ENCODE measurements around the gene IKZF2. TPM values are rescaled to one million over a fixed set of nuclear protein-coding genes. Genes with fewer than 3 reads are reported as not detected.

The IKZF2 gene
- total and polyA plus RNA-seq, 2 donors (not counting 3 experiments of a cell fraction or from before 2014, with no cell fraction given): 0.08 to 0.46 TPM

GRCh38 chr2:213101109-213101508, 50.3 kb downstream of the IKZF2 start:
- intact Hi-C loops (cut with micrococcal nuclease): no loop called here
- POLR2A ChIA-PET: no interaction called here

GRCh38 chr2:213098612-213099011, 52.8 kb downstream of the IKZF2 start:
- ChIA-PET POLR2A (no interaction called here), CTCF (interaction anchor here (0.9 to 1.2 kb wide), 2 partner anchors 14 to 96 kb away, joined by 3 to 4 read pairs; no protein-coding TSS in a partner anchor)
- Histone ChIP-seq H3K9me1 (replicated peaks; ENCODE audit: control insufficient read depth, extremely low read depth, insufficient read depth, low read length) (no peaks in the 10 kb centered on the region), H3K36me3 (ENCODE audit: control insufficient read depth in 2 of 2, extremely low read depth in 1 of 2, insufficient read depth in 2 of 2, low read length in 2 of 2) (no peaks in the 10 kb centered on the region), H3K79me2 (ENCODE audit: control insufficient read depth, insufficient read depth, low read length) (no peaks in the 10 kb centered on the region), H3K4me1 (ENCODE audit: control insufficient read depth, extremely low read depth, insufficient read depth, low read length) (no peaks in the 10 kb centered on the region), H2AFZ (ENCODE audit: low read depth, low read length) (no peak overlapping the region), H3K4me3 (replicated peaks in 1 of 3; ENCODE audit: insufficient read depth in 1 of 3, low read depth in 1 of 3, low read length in 3 of 3) (no peak overlapping the region), H3K9me3 (replicated peaks; ENCODE audit: control insufficient read depth, insufficient read depth, low read length) (no peaks in the 10 kb centered on the region), H3K4me2 (ENCODE audit: insufficient read depth, low read length) (no peak overlapping the region), H3K9ac (replicated peaks; ENCODE audit: extremely low read depth, insufficient read depth, low read length) (no peak overlapping the region), H3K27me3 (ENCODE audit: control insufficient read depth in 2 of 2, insufficient read depth in 2 of 2, low read length in 2 of 2) (no peaks in the 10 kb centered on the region), H3K27ac (ENCODE audit: insufficient read depth, low read depth, low read length) (no peak overlapping the region), H4K20me1 (replicated peaks; ENCODE audit: control insufficient read depth, extremely low read depth, insufficient read depth, low read length) (no peaks in the 10 kb centered on the region)
- TF ChIP-seq POLR2AphosphoS5 (IDR thresholded peaks at IDR 0.05; ENCODE audit: insufficient read depth, low read depth, low read length) (no peak), FOS (IDR thresholded peaks at IDR 0.05; ENCODE audit: borderline replicate concordance, insufficient read depth, low read length) (no peak), EZH2 (IDR thresholded peaks at IDR 0.05; ENCODE audit: borderline replicate concordance, low read depth, low read length, severe bottlenecking) (no peak), POLR2A (IDR thresholded peaks at IDR 0.05; ENCODE audit: low read depth, low read length) (no peak), MAX (IDR thresholded peaks at IDR 0.05; ENCODE audit: insufficient read depth, insufficient read length) (no peak), JUN (IDR thresholded peaks at IDR 0.05; ENCODE audit: borderline replicate concordance, insufficient read depth, insufficient read length, low read depth) (no peak), GATA2 (IDR thresholded peaks at IDR 0.05; ENCODE audit: insufficient read depth, insufficient read length, low read depth, low read length) (no peak), MYC (IDR thresholded peaks at IDR 0.05; ENCODE audit: low read depth, low read length) (no peak), CTCF (IDR thresholded peaks at IDR 0.05; ENCODE audit: extremely low read depth in 1 of 2, insufficient read depth in 1 of 2, low read depth in 1 of 2, low read length in 2 of 2) (no peak)
- FAIRE-seq: no peak
- no peak for DNase-seq (ENCODE audit: low read depth, low spot score)
- BruUV-seq (replicated peaks): no TSS peak
- dilution Hi-C loops (cut with MboI; ENCODE audit: extremely low pct_ligation_motif_present, low sequenced_read_pairs) (no loop called here), intact Hi-C loops (cut with micrococcal nuclease) (no loop called here)

More at GRCh38 chr2:213101109-213101508, 50.3 kb downstream of the IKZF2 start:
- Histone ChIP-seq H3K27ac (ENCODE audit: insufficient read depth, low read depth, low read length) (no peak overlapping the region), H4K20me1 (replicated peaks; ENCODE audit: control insufficient read depth, extremely low read depth, insufficient read depth, low read length) (no peaks in the 10 kb centered on the region), H2AFZ (ENCODE audit: low read depth, low read length) (no peak overlapping the region), H3K9me1 (replicated peaks; ENCODE audit: control insufficient read depth, extremely low read depth, insufficient read depth, low read length) (no peaks in the 10 kb centered on the region), H3K4me2 (ENCODE audit: insufficient read depth, low read length) (no peak overlapping the region), H3K9me3 (replicated peaks; ENCODE audit: control insufficient read depth, insufficient read depth, low read length) (no peaks in the 10 kb centered on the region), H3K4me3 (replicated peaks in 1 of 3; ENCODE audit: insufficient read depth in 1 of 3, low read depth in 1 of 3, low read length in 3 of 3) (no peak overlapping the region), H3K36me3 (ENCODE audit: control insufficient read depth in 2 of 2, extremely low read depth in 1 of 2, insufficient read depth in 2 of 2, low read length in 2 of 2) (no peaks in the 10 kb centered on the region), H3K4me1 (ENCODE audit: control insufficient read depth, extremely low read depth, insufficient read depth, low read length) (no peaks in the 10 kb centered on the region), H3K79me2 (ENCODE audit: control insufficient read depth, insufficient read depth, low read length) (no peaks in the 10 kb centered on the region), H3K27me3 (ENCODE audit: control insufficient read depth in 2 of 2, insufficient read depth in 2 of 2, low read length in 2 of 2) (no peaks in the 10 kb centered on the region), H3K9ac (replicated peaks; ENCODE audit: extremely low read depth, insufficient read depth, low read length) (no peak overlapping the region)
- no TSS peak for BruUV-seq (replicated peaks)
- TF ChIP-seq MAX (IDR thresholded peaks at IDR 0.05; ENCODE audit: insufficient read depth, insufficient read length): no peak
- TF ChIP-seq GATA2 (IDR thresholded peaks at IDR 0.05; ENCODE audit: insufficient read depth, insufficient read length, low read depth, low read length): no peak
- no peak for TF ChIP-seq FOS (IDR thresholded peaks at IDR 0.05; ENCODE audit: borderline replicate concordance, insufficient read depth, low read length)
- no peak for TF ChIP-seq JUN (IDR thresholded peaks at IDR 0.05; ENCODE audit: borderline replicate concordance, insufficient read depth, insufficient read length, low read depth)
- dilution Hi-C loops (cut with MboI; ENCODE audit: extremely low pct_ligation_motif_present, low sequenced_read_pairs): no loop called here
- FAIRE-seq: no peak
- CTCF ChIA-PET: interaction anchor here (1.6 kb wide), 1 partner anchor 324 kb away, joined by 4 read pairs; no protein-coding TSS in a partner anchor
- no peak for DNase-seq (ENCODE audit: low read depth, low spot score)

All from endothelial cell of umbilical vein (primary cell).